ENCODE results near the gene ST6GAL1. TPM values are rescaled to one million over a fixed set of nuclear protein-coding genes. Genes with fewer than 3 reads are reported as not detected.
"Not testable (repeated sequence)": the region's sequence is repeated elsewhere in the genome, so short reads cannot be mapped to it uniquely, and the experiment has no call there.

Gene ST6GAL1
- total and polyA plus RNA-seq, 2 of the 4 experiments (the other 2 are of a cell fraction): 1.4 to 2.9 TPM

- DNase-seq: not testable (repeated sequence)
Observed at GRCh38 chr3:187010382-187010781, 80.1 kb downstream of the ST6GAL1 start.

More at GRCh38 chr3:187010382-187010781, 80.1 kb downstream of the ST6GAL1 start:
- H3K4ac ChIP-seq (ENCODE audit: low read depth, low read length); H3K56ac ChIP-seq (ENCODE audit: extremely low read depth, insufficient read depth, low read length); in situ Hi-C loops (cut with MboI; ENCODE audit: low sequenced_read_pairs); H2BK20ac ChIP-seq (ENCODE audit: low read depth, low read length); H3K79me1 ChIP-seq (ENCODE audit: low read depth in 1 of 2, low read length in 2 of 2); H4K20me1 ChIP-seq (ENCODE audit: insufficient read depth, low read length); H4K5ac ChIP-seq (ENCODE audit: low read depth, low read length); H3K27me3 ChIP-seq (ENCODE audit: control insufficient read depth, insufficient read depth, low read length); BruUV-seq (replicated peaks); H2BK120ac ChIP-seq (ENCODE audit: low read depth, low read length); H2AK5ac ChIP-seq (ENCODE audit: low read depth, low read length); H3K9ac ChIP-seq (ENCODE audit: low read depth, low read length); H4K8ac ChIP-seq (ENCODE audit: low read depth in 2 of 2, low read length in 2 of 2); H2AFZ ChIP-seq (replicated peaks; ENCODE audit: low read length, poor library complexity); H3K9me3 ChIP-seq (ENCODE audit: control insufficient read depth, insufficient read depth, low read length); ATAC-seq (ENCODE audit: low read depth); H3K4me1 ChIP-seq (ENCODE audit: control insufficient read depth, insufficient read depth, low read length); H3K4me3 ChIP-seq (ENCODE audit: insufficient read depth, low read depth, low read length); H2BK5ac ChIP-seq (ENCODE audit: low read depth, low read length, poor library complexity, severe bottlenecking); H3K14ac ChIP-seq (replicated peaks; ENCODE audit: low read depth, low read length); intact Hi-C loops (cut with micrococcal nuclease); POLR2A ChIA-PET (ENCODE audit: unreplicated experiment); H3K18ac ChIP-seq (ENCODE audit: low read depth, low read length); H3K36me3 ChIP-seq (ENCODE audit: control insufficient read depth, insufficient read depth, low read length); H3K4me2 ChIP-seq (ENCODE audit: low read depth, low read length); H3K27ac ChIP-seq (ENCODE audit: insufficient read depth, low read length); H2BK15ac ChIP-seq (ENCODE audit: low read depth, low read length); H3K23ac ChIP-seq (ENCODE audit: low read depth, low read length); H4K91ac ChIP-seq (ENCODE audit: insufficient read depth, low read depth, low read length); H2AK9ac ChIP-seq (replicated peaks; ENCODE audit: low read depth, low read length, poor library complexity); H3K9me1 ChIP-seq (ENCODE audit: insufficient read depth, low read length); dilution Hi-C loops (cut with HindIII; ENCODE audit: low sequenced_read_pairs, unreplicated experiment): not testable (repeated sequence)
- CTCF ChIA-PET: interaction anchor here (0.6 kb wide), 1 partner anchor 330 kb away, joined by 3 read pairs; no protein-coding TSS in a partner anchor
- WGBS, 2 experiments (ENCODE audit: extremely low coverage in 2 of 2, insufficient read length in 1 of 2): no CpG with 5 or more reads among the region's 3 CpGs
